Cerebellar nuclear complex (tissue), 1 donor: ENCODE data around the gene PPP2R5C.

Experiments
- DNase-seq, 2 experiments: peaks; one replicate each; lab custom pipeline; 2025; lab: John Stamatoyannopoulos, UW

PPP2R5C gene

DNA sequence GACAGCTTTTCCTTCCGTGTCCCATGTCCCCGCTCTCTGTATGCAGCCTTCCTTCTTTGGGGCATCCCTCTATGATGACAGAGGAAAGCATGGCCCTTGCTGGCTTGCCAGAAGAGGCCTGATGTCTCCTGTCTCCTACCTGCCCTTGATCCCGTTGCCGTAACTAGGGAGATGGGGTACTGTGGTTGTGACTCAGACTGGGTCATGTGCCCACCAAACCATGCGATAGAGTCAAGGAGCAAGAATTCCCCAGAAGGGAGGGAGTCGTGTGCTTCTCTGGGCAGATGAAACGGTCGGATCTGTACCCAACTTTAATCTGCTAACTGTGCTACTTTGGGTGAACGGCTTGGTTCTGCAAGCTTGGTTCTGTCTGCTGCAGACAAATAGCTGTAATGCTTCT, 103.8 kb downstream of the PPP2R5C start:
- DNase-seq, result no peak

DNA sequence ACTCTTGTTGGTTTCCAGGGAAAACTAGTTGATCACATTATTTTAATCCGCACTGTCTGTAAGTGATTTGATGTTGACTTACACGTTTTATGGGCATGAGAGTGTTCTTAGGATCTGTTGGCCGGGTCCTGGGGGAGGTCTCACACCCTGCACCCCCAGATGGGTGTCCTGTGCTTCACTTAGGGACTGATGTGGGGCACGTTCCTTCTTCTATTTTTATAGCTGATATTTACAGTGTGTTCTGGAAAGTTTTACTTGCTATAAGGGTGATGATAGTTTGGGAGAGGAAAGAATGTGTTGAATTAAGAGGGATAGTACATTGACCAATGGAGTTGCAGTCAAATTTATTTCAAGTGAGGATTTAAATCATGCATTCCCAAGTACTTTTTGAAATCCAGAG, 106.3 kb downstream of the PPP2R5C start:
- no peak for DNase-seq

DNA sequence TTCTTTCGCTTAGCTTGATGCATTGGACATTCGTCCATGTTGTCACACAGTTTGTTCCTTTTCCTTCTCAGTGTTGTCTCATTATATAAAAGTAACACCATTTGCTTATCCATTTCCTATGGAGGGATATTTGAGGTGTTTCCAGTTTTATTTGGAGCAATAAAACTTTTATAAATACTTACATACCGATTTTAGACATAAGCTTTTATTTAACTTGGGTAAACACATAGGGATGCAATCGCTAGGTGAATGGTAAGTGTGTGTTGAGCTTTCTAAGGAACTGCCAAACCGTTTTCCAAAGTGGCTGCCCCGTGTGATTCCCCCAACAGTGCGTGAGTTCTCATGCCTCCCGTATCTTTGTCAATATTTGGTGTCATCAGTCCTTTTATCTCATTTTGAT, 107.7 kb downstream of the PPP2R5C start:
- no peak for DNase-seq

DNA sequence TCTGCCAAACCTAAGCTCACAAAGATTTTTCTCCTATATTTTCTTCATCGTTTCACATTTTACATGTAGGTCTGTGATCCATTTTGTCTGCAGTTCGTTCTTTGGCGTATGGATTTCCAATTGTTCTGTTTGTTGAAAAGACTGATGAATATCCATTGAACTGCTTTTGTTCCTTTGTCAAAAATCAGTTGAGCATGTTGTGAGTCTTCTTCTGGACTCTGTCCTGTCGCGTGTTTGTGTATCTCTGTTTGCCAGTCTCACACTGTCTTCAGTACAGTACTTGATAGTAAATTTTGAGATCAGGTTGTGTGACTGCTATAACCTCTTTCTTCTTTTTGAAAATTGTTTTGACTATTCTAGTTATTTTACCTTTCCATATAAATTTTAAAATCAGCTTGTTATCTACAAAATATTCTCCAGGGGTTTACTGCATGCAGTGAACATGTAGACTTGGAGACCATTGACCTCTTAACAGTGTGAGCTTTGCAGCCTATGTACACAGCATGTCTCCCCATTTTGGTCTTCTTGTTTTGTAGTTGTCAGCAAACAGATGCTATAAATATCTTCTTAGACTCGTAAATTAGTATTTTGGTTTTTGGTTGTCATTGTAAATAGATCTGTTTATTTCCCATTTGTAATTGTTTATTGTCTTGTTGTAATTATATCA, 108.9 kb downstream of the PPP2R5C start:
- DNase-seq, result no peak

DNA sequence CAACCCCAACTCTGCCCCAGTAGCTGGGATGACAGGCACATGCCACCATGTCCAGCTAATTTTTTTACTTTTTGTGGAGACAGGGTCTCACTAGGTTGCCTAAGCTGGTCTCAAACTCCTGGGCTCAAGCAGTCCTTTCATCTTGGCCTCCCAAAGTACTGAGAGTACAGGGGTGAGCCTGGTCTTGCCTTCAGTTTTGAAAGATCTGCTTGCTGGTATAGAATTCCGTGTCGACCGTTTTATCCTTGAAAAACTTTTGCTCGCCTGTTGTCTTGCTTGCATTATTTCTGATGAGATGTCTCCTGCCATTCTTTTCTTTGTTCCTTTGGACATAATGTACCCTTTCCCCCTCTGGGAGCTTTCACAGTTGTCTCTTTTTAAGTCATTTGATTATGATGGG, 110.8 kb downstream of the PPP2R5C start:
- DNase-seq, result no peak

DNA sequence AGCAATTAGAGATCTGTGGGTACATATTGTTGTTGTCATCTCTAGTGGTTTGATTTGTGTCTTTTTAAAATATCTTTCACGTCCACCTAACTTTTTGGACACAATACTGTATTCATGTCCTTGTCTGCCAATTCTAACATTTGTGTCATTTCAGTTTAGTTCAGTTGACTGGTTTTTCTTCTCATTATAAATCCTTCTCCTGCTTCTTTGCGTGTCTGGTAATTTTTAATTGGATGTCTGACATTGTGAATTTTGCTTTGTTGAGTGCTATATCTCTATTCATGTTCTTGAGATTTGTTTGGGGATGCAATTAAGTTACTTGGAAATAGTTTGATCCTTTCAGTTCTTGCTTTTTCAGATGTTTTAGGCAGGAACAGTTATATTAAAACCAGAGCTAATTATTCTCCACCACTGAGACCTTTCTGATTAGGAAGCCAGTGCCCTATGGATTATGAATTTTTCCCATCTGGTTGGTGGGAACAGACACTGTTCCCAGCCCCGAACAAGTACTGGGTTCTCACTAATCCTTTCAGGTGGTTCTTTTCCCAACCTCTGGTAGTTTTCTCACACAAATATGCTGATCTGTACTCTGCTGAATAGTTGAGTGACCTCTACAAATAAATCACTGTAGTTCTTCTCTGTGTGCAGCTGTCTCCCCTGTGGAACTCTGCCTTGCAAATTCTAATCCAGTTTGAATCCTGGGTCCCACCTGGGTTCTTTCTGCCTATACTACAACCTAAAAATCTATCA, 111.7 kb downstream of the PPP2R5C start:
- no peak for DNase-seq

DNA sequence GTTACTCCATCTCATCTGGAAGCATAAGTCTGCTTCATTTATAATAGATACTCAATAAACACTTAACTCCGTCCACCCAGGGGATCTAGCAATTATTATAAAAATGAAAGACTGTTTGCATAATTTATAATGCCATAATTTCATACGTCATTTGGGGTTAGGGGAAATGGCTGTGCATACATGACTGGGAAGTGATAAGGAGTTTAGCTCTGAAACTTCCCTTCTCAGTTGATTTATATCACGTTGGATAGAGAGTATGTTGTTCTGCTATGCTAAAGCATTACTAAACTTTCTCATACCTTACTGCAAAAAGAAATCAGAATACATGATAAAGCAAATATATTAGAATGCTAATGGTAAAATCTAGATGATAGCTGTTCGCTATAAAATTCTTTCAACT, 112.5 kb downstream of the PPP2R5C start:
- DNase-seq, result no peak

DNA sequence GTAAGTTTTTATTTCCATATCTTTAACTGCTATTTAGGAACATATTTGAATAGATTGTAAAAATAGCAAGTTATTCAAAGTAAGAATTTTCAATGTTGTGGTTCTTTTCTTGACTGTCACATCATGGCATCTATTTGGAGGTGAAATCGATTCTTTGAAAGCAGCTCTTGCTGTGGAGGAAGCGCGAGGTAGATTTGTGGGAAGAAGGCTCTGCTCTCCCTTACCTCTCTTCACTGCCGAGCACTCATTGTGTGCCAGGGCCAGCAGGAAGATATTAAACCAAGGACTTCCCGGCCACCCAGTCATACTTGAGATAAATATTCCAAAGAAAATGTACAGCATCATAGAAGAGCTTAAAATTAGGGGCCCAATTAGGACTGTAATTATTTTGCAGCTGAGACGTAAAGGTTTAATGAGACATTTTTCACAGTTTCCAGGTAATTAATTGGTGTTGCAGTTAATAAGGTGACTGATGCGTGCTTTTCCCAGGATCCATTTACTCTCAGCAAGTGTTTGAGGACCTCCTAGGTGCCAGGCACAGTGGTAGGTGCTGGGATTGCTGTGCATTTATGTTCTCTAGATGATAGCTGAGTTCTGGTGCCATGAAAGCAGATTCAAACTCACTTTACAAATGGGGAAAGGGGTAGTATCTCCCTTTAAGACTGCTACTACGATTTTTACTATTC, 113.7 kb downstream of the PPP2R5C start:
- DNase-seq, result no peak

DNA sequence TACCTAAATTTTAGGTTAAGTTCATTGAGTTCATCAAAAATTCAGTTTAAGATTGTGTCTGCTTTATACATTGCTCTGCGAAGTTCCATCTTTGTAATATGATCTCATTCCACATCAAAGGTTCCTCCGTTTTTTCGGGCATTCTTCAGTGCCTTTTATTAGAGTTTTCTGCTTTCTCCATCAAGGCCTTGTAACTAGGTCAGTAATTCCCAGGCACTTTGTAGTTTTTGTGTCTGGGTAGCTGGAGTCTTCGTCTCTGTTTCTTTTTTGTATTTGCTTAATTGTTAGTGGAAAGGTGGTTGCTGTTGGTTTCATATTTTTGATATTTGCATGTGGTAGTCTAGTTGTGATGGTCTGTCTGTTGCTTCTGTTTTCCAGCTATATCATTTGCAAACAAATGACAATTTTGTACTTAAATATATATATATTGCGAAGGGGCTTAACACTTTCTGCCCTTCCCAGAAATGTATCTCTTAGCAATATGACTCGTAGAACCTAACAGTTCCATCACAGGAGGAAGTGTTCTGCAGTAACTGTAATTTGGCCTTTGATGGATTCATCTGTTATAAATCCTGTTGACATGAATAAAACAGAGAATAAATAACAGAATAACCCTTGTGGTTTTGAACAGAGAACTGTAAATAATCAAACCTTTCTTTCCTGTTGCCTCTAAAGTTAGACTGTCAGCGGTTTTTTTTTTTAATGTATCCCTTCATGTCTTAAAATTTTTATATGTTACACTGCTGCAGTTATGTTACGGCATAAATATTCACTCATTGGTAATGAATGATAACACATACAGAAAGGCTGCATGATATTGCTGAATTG, 114.4 kb downstream of the PPP2R5C start:
- no peak for DNase-seq

DNA sequence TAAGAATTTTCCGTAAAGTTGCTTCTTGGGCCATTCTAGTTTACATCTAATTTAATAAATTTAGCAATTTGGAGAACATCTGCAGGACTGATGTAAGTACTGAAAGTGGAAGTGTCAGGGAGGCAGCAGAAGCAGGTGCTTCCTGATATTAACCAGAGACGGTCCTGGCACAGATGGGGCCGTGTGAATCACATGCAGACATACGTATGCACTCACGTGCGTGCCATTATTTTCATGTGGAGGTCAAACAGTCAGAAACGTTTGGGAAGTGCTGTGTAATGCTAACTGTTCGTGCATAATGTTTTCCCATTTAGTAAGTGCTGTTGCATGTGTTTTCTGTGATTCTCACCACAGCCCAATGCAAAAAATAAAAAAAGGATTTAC, 115.0 kb downstream of the PPP2R5C start:
- DNase-seq, result no peak

DNA sequence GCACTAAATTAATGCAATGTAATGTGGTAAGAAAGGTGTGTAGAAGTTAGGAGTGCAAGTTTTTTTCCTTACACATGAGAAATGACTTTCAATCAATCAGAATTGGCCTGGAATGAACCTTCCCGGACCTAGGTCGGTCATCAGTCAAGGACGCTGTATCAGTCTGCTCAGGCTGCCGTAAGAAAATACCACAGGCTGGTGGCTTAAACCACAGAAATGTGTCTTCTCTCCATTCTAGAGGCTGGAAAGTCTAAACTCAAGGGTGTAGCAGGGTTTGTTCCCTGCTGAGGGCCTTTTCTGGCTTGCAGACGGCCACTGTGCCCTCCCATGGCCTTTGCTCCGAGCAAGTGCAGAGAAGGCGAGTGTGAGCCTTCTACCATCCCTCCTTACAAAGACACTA, 116.3 kb downstream of the PPP2R5C start:
- no peak for DNase-seq

DNA sequence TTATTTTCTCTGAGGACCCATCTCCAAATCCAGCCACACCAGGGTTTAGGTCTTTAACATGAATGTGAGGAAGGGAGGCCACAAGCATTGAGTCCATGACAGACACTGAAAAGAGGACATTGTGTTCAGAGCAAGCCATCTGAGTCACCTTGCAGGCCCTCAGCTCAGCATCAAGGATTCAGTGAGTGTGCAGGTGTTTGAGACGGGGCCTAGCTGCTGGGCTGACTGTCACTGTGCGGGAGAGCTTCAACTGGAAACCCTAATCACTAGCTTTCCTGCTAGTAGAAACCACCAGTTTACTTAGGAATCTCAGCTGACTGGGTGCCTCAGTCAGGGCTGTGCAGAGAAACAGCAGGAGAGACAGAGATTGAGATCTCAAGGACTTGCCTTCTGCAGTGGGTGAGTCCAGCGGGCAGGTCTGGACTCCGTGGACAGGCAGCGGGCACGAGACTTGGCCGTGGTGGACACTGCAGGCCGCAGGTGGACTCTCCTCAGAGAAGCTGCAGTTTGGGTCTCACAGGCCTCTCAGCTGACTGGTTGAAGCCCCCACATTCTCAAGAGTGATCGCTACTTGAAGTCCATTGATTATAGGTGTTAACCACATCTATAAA, 116.8 kb downstream of the PPP2R5C start:
- DNase-seq, result no peak

DNA sequence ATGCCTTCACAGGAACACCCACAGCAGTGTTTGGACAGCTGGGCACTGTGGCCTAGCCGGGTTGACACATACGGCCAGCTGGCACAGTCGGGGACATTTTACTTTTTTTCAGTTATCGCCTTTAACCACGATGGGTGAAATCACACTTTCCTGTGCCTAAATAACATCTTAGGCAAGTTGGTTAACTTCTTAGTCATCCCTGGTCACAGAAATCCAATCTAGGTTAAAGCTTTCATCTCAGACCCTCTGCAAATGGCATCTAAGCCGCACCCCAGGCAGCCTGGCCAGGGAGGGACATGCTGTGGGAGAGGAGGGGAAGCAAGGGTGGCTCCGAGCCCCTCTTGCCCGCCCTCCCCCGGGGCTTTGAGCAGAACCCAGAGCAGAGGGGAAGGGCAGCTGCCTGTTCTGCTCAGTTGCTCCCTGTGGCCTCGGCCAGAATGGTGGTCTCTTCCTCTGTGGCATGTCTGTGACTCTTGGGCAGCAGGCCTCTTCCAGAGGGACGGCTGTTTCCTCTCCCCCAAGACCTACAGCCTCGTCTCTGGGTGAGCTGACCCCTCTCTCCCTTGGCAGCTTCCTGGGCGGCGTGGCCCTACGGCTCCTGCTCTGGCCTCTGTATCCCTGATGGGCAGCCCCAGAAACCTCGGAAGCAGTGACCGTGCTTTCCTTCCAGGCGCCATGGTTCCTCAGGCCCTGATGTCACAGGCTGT, 117.5 kb downstream of the PPP2R5C start:
- no peak for DNase-seq

DNA sequence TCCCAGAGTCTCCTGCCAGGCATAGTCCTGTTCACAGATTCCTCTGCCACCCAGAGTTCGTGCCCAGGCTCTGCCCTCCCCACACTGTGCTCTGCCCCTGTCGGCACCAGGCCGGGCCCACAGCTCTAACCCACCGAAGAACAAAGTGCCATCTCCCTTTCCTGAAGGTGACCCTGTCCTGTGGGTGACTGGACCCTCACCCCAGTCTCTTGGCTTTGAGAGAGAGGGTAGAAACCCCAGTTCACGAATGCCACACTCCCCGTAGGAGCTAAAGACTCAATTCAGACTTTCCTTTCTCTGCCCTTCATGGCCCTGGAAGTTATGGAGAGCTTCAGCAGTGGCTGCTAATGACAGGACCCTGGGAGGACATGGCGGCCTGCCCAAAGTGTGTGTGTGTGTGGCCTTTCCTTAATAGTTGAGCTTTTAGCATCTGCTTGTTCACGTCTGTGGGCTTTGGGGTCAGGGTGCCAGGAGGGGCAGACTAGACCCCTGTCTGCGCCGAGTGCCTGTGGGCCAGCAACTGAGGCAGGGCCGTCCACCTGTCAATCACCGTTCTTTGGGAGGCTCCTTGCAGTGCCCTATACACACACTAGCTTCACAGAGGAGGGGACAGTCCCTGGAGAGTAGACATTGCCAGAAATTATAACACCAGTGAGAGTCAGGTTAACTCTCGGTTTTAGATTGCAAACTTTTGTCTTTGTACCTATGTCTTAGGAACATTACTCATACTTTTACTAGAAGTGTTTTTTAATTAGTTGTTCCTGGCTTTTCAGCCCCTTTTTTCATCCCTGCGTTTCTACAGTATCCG, 118.2 kb downstream of the PPP2R5C start:
- no peak for DNase-seq

DNA sequence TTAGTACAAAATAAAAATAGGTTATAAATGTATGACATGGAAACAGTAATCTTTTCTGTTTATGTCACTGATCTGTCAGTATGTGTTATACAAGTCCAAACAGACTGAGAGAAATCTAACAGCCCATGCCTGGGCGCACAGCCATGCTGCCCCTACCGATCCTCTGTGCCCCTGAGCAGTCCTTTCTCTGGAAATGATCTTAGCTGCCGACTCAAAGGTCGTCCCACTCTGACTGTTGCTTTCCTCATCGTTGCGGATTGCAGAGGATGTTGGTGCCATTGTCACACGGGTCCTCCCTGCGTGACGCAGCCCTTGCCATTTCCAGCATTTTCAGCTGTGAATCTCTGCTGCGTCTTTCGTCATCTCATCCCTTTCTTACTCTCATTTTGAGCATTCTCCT, 119.9 kb downstream of the PPP2R5C start:
- no peak for DNase-seq

DNA sequence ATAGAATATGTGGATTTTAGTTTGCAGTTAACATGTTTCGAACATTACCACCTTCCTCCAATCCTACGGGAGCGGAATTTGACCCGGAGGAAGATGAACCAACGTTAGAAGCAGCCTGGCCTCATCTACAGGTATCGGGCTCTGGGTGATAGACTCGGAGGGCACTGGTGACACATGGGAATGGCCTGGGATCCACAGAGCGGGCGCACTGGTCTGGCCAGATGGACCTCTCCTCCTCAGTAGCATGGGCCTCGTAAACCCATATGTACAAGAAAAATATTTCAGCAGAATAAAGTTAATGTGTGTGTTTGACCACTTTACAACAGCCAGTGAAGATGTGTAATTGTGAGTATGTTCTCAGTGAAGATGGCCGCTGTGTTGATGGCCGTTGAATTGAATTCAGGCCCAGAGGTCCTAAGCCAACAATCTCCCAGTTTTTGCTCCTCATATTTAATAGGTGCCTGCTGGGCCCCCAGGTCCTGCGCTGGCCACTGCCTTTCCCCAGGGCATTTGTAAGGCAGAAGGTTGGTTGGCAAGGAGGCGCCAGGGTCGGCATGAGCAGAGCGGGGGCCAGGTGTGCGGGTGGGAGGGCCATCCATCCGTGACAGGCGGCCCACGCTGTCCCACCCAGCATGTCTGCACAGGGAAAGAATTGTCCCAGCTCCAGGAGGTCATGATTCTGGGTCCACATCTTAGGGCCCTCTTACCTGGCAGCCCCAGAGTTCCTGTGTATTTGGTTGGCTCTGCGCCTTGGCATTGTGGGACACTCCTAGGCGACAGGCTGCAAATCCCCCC, 120.8 kb downstream of the PPP2R5C start:
- no peak for DNase-seq

DNA sequence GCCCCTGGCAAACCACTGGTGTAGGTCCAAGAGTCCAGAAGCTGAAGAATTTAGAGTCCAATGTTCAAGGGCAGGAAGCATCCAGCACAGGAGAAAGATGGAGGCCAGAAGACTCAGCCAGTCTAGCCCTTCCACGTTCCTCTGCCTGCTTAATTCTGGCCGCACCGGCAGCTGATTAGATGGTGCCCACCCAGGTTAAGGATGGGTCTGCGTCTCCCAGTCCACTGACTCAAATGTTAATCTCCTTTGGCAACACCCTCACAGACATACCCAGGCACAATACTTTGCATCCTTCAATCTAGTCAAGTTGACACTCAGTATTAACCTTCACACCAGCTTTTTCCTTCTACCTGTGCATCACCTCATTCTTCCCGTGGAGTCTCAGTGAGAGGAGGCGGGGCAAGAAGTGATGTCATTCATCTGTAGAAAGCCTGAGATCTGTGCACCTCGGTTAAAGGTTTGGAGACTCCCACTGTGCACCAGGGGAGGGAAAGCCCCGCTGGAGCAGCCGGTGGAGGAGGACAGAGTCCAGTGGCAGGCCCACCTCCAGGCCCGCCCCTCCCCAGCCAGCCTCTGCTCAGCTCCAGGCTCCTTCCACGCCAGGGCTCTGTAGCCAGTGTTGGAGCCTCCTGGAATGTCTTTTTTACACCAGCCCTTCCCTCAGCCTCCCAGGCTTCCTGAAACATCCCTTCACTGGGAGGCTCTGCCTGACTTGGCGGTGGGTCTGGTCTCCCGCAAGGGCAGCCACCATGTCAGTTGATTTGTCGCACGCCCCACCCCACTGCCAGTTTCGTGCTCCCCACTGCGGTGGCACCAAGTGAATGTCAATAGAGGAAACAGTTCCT, 122.8 kb downstream of the PPP2R5C start:
- no peak for DNase-seq

DNA sequence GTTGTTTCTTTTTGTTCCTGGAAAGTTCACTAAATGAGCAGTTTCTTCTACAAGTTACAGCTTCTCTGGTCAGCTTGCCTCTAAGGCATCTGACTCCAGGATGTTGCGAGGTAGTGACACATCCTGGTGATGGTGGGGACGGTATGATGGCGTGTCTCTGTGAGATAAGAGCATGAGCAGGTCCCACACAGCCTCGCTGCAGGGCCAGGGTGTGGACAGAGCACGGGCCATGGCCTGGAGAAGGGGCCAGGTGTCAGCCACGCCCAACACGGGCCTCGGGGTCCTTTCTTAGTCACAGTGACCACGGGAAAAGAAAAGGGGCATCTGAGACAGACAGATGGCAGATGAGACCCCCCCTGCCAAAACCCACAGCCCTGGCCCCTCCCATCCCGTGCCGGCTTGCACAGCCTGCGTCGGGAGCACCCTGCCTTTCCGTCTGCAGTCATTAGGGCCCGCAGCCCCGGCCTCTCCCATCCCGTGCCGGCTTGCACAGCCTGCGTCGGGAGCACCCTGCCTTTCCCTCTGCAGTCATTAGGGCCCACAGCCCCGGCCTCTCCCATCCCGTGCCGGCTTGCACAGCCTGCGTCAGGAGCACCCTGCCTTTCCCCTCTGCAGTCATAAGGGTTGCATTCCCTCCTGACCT, 123.5 kb downstream of the PPP2R5C start:
- DNase-seq, result no peak
